ENCODE results near the gene HNRNPK. TPM values are rescaled to one million over a fixed set of nuclear protein-coding genes. Genes with fewer than 3 reads are reported as not detected.

The HNRNPK gene
- total RNA-seq (2022; extraction: Qiagen RNA extraction; ENCODE audit: low read depth): 538 to 741 TPM (median 554 TPM) in 5 replicates

DNA sequence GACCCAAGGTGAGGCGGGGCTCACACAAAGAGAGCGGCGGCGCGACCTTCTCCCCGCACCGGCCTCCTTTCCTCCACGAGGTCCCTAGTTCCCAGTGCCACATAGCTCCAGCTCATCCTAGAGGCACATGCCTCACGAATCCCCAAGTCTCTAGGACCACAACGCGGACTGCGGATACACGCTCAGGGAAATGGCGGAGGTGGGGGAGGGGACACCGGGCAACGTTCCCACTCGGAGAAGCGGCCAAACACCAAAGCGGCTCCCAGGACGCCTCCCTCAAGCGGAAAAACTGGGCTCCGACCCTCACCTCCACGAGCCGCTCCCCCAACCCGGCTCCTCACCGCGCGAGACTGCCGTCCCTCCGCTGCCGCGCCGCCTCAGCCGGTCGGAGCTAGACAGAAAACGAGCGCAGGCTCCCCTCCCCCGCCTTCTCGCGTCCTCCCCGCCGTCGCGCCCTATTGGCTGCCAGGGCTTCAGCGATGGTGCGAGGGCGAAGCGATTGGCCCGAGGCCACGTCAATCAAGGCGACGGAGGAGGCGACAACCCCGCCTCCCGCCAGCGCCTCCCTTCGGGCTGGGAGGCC lies at the start of gene HNRNPK:
TSS of gene HNRNPK (minus strand) at position 404 of the 583 bp plus-strand sequence. CDS start 1,963 bp downstream, outside the sequence.

DNA sequence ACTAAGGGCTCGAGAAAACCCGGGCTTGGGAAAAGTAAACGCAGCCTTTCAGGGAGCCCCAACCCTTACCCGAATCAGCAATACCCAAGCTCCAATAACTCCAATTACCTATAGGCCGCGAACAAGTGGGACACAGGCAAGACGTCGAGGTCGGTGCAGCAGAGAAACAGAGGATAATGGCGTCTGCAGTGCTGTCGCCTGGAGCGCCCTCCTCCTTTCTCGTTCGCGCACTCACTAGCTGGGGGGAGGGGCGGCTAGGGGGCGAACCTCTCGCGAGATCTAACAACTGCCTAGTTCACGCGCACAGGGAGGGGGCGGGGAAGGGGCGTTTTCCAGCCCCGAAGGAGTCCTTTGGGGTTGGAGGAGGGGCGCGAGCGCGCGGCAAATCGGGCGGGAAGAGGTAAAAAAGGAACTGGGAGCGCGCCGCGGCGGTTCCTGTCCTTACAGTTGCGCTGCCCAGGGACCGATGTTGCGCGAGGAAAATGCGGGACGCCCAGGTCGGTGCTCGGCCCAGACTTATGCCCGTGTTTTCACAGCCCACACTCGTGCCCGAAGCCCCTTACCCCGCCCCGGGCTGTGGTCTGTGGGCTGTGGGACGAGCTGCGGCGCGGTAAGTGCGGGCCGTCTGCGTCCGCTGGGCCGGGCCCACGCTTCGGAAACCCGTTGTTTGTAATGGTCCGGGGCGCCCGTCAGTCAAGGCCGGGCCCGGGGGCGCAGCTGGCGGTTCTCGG lies 545 bp upstream of the HNRNPK start, which contains the start of gene RMI1:
TSS of gene RMI1 (plus strand) at position 411 of the 731 bp plus-strand sequence. CDS start 20,182 bp downstream, outside the sequence.

DNA sequence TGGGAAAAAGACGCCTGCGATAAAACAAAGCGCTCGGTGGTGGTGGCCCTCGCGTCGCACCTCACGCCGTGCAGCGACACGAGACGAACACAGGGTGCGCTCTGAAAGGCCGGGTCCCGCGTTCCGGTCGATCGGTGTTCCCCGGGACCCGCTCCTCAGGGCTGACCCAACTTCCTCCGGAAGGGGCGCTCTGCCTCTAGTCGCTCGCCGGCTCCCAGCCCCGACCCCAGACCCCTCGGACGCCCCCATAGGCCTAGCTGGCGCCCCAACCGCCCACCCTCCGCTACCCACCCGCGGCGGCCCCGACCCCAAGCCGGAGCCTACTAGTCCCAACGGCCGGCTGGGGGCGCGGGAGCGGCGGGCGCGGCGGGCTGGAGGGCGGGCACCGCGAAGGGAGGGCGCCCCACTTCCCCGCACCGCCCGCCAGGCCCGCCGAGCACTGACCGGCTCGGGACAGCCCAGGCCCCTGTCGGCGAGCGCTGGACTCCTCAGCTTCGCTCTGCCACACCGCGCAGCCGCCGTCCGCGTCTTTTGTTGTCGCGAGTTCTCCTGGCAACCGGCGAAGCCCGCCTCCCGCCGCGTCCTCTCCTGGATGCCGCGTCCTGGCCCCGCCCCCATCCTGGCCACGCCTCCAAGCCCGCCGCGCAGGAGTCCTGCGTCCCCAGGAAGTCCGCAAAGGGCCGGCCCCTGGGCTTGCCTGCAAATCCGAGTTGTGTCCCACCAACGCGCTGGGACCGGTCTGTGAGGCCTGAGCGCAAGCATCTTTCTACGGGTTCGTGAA lies 58.9 kb downstream of the HNRNPK start, which contains the start of gene KIF27:
TSS of gene KIF27 (minus strand) at position 506 of the 781 bp plus-strand sequence. CDS start 5,841 bp downstream, outside the sequence.

Other genes with a start within 250 kb of the HNRNPK start
- 4.0 to 7.5 TPM (median 5.8 TPM) in 5 replicates for gene GKAP1, start 162.4 kb downstream of the HNRNPK start, total RNA-seq (2022; extraction: Qiagen RNA extraction; ENCODE audit: low read depth)
- 0.68 to 1.7 TPM (median 1.3 TPM) in 5 replicates for gene KIF27, start 58.8 kb downstream of the HNRNPK start, total RNA-seq (2022; extraction: Qiagen RNA extraction; ENCODE audit: low read depth)
- 8.1 to 14.7 TPM (median 11.7 TPM) in 5 replicates for gene RMI1, start 590 bp upstream of the HNRNPK start, total RNA-seq (2022; extraction: Qiagen RNA extraction; ENCODE audit: low read depth)

Data from A549 treated with ZK216348 at 1 μM for 4 hours (cell line).